HEK293 (cell line): ENCODE measurements around the gene SAE1.
A peak's percentile ranks its signal among the peaks of the same experiment; 100 is the strongest.

Experiments
- CTCF ChIA-PET: fragments of 350-600 bp; formaldehyde crosslinking; extraction: SDS; loops from one replicate; lab custom pipeline; 2021; ENCODE audit warnings: antibody characterized with exemption; lab: Yijun Ruan, JAX
- POLR2A ChIA-PET: fragments of 300-600 bp; formaldehyde crosslinking; extraction: SDS; loops from one replicate; lab custom pipeline; 2020; ENCODE audit warnings: antibody characterized with exemption, inconsistent platforms; lab: Yijun Ruan, JAX
- H3K27ac ChIP-seq: fragments of 200-500 bp; sonication (Bioruptor generic); 2 replicates; pipeline ENCODE4 v1.5.1; 2014; ENCODE audit warnings: low read depth, low read length, control low read depth, inconsistent platforms; ENCODE audit errors: extremely low read depth
- H3K36me3 ChIP-seq, 2 experiments: fragments of 200-500 bp in 1 of 2; sonication (Bioruptor generic) in 1 of 2; 1 replicate in 1 of 2; 2 replicates in 1 of 2; pipeline ENCODE4 v1.5.1; 2014 to 2017; ENCODE audit warnings: inconsistent platforms in 2 of 2, low read length in 2 of 2; ENCODE audit not compliant: control insufficient read depth in 2 of 2, insufficient read depth in 1 of 2
- H3K4me1 ChIP-seq: fragments of 200-500 bp; sonication (Bioruptor generic); 2 replicates; pipeline ENCODE4 v1.5.1; 2014; ENCODE audit warnings: mild to moderate bottlenecking, low read length, inconsistent platforms; ENCODE audit not compliant: control insufficient read depth, insufficient read depth
- H3K4me3 ChIP-seq: 2 replicates; pipeline ENCODE4 v1.5.1; 2011; ENCODE audit warnings: low read depth, mild to moderate bottlenecking, control low read depth, low read length, moderate library complexity
- H3K9me3 ChIP-seq: fragments of 200-500 bp; sonication (Bioruptor generic); 2 replicates; pipeline ENCODE4 v1.5.1; 2014; ENCODE audit warnings: low read depth, low read length, inconsistent platforms; ENCODE audit not compliant: control insufficient read depth, insufficient read depth
- HOXA7 ChIP-seq: sonication (generic); formaldehyde crosslinking; IDR thresholded peaks from 2 replicates; pipeline ENCODE4 v1.8.1; 2022; ENCODE audit warnings: missing genetic modification reagents, borderline replicate concordance
- KLF1 ChIP-seq: fragments of 450-650 bp; formaldehyde crosslinking; IDR thresholded peaks from 2 replicates; pipeline ENCODE4 v1.5.1; 2016; ENCODE audit warnings: missing biosample characterization, missing genetic modification characterization
- REPIN1 ChIP-seq: fragments of 450-650 bp; formaldehyde crosslinking; IDR thresholded peaks from 2 replicates; pipeline ENCODE4 v1.5.1; 2017; ENCODE audit warnings: missing biosample characterization, missing genetic modification characterization, low read depth
- SETDB1 ChIP-seq: IDR thresholded peaks from one replicate; pipeline ENCODE4 v1.6.1; 2017; ENCODE audit warnings: mild to moderate bottlenecking, low read length, moderate library complexity, mixed read lengths; ENCODE audit not compliant: insufficient read length
- ZBTB17 ChIP-seq: fragments of 450-650 bp; formaldehyde crosslinking; IDR thresholded peaks from 2 replicates; pipeline ENCODE4 v1.5.1; 2016; ENCODE audit warnings: missing biosample characterization, missing genetic modification characterization
- ZFP69B ChIP-seq: fragments of 450-650 bp; formaldehyde crosslinking; IDR thresholded peaks from 2 replicates; pipeline ENCODE4 v1.5.1; 2016; ENCODE audit warnings: missing biosample characterization, missing genetic modification characterization
- ZNF114 ChIP-seq: fragments of 450-650 bp; formaldehyde crosslinking; IDR thresholded peaks from 2 replicates; pipeline ENCODE4 v1.5.0; 2017; ENCODE audit warnings: missing biosample characterization, missing genetic modification characterization
- ZNF19 ChIP-seq: fragments of 450-650 bp; formaldehyde crosslinking; IDR thresholded peaks from 2 replicates; pipeline ENCODE4; 2016; ENCODE audit warnings: missing biosample characterization, missing genetic modification characterization, low read depth
- ZNF221 ChIP-seq: fragments of 450-650 bp; formaldehyde crosslinking; IDR thresholded peaks from 2 replicates; pipeline ENCODE4 v1.5.1; 2017; ENCODE audit warnings: missing biosample characterization, missing genetic modification characterization, borderline replicate concordance
- ZNF623 ChIP-seq: fragments of 450-650 bp; formaldehyde crosslinking; IDR thresholded peaks from 2 replicates; pipeline ENCODE4 v1.5.1; 2016; ENCODE audit warnings: missing biosample characterization, missing genetic modification characterization
- ZNF654 ChIP-seq: fragments of 450-650 bp; formaldehyde crosslinking; IDR thresholded peaks from 2 replicates; pipeline ENCODE4 v1.5.1; 2016; ENCODE audit warnings: low read depth, missing biosample characterization, missing genetic modification characterization
- ZNF658 ChIP-seq: fragments of 450-650 bp; formaldehyde crosslinking; IDR thresholded peaks from 2 replicates; pipeline ENCODE4; 2016; ENCODE audit warnings: missing biosample characterization, missing genetic modification characterization
- TF ChIP-seq, protein P1 (sequence below): fragments of 450-650 bp; formaldehyde crosslinking; IDR thresholded peaks from 2 replicates; pipeline ENCODE4 v1.5.1; 2017; ENCODE audit warnings: missing biosample characterization, missing genetic modification characterization
- TF ChIP-seq, protein P2 (sequence below): fragments of 450-650 bp; formaldehyde crosslinking; IDR thresholded peaks from 2 replicates; pipeline ENCODE4 v1.5.1; 2016; ENCODE audit warnings: missing biosample characterization, missing genetic modification characterization
- TF ChIP-seq, protein P3 (sequence below): fragments of 450-650 bp; formaldehyde crosslinking; IDR thresholded peaks from 2 replicates; pipeline ENCODE4 v1.5.1; 2016; ENCODE audit warnings: missing biosample characterization, missing genetic modification characterization
- TF ChIP-seq, protein P4 (sequence below): fragments of 450-650 bp; formaldehyde crosslinking; IDR thresholded peaks from 2 replicates; pipeline ENCODE4 v1.5.1; 2016; ENCODE audit warnings: missing biosample characterization, missing genetic modification characterization
- TF ChIP-seq, protein P5 (sequence below): fragments of 450-650 bp; formaldehyde crosslinking; optimal IDR thresholded peaks from 2 replicates; pipeline ENCODE3; 2016; ENCODE audit warnings: missing biosample characterization, mild to moderate bottlenecking, missing genetic modification characterization
- TF ChIP-seq, protein P6 (sequence below): fragments of 450-650 bp; formaldehyde crosslinking; IDR thresholded peaks from 2 replicates; pipeline ENCODE4 v1.5.1; 2016; ENCODE audit warnings: missing biosample characterization, missing genetic modification characterization

SAE1 gene

DNA sequence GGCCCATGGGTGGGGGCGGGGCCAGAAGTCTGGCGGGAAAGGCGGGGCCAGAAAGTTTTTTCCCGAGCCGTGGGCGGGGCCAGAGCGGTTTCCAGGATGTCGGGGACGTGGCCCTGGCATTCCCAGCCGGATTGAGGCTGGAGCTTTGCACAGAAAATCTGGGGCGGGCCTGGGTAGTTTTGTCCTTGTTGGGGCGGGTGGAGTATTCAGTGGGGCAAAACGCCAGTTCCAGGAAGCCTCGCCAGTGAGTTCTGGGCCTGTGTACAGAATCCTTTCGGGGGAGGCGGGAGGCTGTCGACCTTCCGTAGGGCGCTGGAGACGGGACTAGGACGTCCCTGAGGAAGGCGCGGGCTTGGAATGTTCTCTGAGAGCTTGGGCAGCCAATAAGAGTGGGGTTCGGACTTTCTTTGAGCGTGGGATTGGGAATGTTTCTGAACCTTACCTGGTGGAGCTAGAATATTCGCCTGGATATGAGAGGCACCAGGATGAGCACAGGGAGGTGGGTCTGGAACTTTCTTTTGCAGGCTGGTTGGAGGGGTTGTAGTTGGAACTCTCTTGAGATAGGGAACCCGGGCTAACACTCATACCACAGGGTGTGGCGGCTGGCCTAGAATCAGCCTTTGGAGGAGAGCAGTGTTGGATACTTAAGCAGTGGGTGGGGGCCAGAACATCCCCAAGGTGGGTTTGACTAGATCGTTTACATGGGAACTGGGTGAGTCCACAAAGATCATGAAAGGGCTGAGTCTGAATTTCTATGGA lies 127.0 kb downstream of the SAE1 start (continued):
- no peak for TF ChIP-seq ZNF221 (tag by site-specific recombination)
- TF ChIP-seq, protein P1, sequence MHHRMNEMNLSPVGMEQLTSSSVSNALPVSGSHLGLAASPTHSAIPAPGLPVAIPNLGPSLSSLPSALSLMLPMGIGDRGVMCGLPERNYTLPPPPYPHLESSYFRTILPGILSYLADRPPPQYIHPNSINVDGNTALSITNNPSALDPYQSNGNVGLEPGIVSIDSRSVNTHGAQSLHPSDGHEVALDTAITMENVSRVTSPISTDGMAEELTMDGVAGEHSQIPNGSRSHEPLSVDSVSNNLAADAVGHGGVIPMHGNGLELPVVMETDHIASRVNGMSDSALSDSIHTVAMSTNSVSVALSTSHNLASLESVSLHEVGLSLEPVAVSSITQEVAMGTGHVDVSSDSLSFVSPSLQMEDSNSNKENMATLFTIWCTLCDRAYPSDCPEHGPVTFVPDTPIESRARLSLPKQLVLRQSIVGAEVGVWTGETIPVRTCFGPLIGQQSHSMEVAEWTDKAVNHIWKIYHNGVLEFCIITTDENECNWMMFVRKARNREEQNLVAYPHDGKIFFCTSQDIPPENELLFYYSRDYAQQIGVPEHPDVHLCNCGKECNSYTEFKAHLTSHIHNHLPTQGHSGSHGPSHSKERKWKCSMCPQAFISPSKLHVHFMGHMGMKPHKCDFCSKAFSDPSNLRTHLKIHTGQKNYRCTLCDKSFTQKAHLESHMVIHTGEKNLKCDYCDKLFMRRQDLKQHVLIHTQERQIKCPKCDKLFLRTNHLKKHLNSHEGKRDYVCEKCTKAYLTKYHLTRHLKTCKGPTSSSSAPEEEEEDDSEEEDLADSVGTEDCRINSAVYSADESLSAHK (tag by site-specific recombination), result peak; percentile 76; the same call in 1 of the 2 replicates
- TF ChIP-seq, protein P2, sequence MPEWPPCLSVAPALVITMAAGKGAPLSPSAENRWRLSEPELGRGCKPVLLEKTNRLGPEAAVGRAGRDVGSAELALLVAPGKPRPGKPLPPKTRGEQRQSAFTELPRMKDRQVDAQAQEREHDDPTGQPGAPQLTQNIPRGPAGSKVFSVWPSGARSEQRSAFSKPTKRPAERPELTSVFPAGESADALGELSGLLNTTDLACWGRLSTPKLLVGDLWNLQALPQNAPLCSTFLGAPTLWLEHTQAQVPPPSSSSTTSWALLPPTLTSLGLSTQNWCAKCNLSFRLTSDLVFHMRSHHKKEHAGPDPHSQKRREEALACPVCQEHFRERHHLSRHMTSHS (tag by site-specific recombination), result no peak
- TF ChIP-seq, protein P3, sequence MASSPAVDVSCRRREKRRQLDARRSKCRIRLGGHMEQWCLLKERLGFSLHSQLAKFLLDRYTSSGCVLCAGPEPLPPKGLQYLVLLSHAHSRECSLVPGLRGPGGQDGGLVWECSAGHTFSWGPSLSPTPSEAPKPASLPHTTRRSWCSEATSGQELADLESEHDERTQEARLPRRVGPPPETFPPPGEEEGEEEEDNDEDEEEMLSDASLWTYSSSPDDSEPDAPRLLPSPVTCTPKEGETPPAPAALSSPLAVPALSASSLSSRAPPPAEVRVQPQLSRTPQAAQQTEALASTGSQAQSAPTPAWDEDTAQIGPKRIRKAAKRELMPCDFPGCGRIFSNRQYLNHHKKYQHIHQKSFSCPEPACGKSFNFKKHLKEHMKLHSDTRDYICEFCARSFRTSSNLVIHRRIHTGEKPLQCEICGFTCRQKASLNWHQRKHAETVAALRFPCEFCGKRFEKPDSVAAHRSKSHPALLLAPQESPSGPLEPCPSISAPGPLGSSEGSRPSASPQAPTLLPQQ, result peak; percentile 29

DNA sequence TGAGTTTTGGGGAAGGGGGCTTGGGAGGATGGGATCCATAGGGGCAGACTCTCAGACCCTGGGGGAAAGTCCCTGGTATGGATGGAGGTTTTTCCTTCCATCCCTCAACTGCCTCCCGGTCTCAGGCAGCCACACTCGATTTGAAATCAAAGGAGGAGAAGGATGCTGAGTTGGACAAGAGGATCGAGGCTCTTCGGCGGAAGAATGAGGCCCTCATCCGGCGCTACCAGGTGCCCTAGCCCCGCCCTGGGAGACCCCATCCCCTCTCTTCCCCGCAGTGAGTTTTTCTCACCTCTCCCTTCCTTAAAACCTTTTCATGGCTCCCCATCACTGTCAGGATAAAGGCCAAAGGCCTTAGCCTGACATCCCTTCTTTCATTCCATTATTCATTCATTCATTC lies 127.8 kb downstream of the SAE1 start:
- H3K4me3 ChIP-seq, result no peak overlapping the region
- peaks cover 20 to 37% of the 10 kb centered on the region in 2 experiments; a peak in 2 of 3 replicates for H3K36me3 ChIP-seq
- CTCF ChIA-PET, result interaction anchor here (0.6 to 0.7 kb wide), 3 partner anchors 24 to 152 kb away, joined by 3 read pairs; no protein-coding TSS in a partner anchor
- H3K9me3 ChIP-seq, result no peaks in the 10 kb centered on the region
- POLR2A ChIA-PET, result interaction anchor here (1.2 kb wide), 1 partner anchor 16 kb away, joined by 3 read pairs; no protein-coding TSS in a partner anchor
- H3K27ac ChIP-seq, result 0 out of 2 replicates have a peak overlapping the region, but pooled peaks have one; percentile 67
- H3K4me1 ChIP-seq, result peaks cover 12% of the 10 kb centered on the region
- TF ChIP-seq HOXA7 (CRISPR knock-in tag) (no peak), KLF1 (tag by site-specific recombination) (no peak), SETDB1 (no peak), ZNF623 (tag by site-specific recombination) (no peak), ZNF654 (tag by site-specific recombination) (no peak), ZNF19 (tag by site-specific recombination) (no peak), ZNF658 (tag by site-specific recombination) (no peak), ZFP69B (no peak), REPIN1 (no peak), ZBTB17 (tag by site-specific recombination) (no peak), ZNF114 (tag by site-specific recombination) (no peak)
- TF ChIP-seq, protein P4, sequence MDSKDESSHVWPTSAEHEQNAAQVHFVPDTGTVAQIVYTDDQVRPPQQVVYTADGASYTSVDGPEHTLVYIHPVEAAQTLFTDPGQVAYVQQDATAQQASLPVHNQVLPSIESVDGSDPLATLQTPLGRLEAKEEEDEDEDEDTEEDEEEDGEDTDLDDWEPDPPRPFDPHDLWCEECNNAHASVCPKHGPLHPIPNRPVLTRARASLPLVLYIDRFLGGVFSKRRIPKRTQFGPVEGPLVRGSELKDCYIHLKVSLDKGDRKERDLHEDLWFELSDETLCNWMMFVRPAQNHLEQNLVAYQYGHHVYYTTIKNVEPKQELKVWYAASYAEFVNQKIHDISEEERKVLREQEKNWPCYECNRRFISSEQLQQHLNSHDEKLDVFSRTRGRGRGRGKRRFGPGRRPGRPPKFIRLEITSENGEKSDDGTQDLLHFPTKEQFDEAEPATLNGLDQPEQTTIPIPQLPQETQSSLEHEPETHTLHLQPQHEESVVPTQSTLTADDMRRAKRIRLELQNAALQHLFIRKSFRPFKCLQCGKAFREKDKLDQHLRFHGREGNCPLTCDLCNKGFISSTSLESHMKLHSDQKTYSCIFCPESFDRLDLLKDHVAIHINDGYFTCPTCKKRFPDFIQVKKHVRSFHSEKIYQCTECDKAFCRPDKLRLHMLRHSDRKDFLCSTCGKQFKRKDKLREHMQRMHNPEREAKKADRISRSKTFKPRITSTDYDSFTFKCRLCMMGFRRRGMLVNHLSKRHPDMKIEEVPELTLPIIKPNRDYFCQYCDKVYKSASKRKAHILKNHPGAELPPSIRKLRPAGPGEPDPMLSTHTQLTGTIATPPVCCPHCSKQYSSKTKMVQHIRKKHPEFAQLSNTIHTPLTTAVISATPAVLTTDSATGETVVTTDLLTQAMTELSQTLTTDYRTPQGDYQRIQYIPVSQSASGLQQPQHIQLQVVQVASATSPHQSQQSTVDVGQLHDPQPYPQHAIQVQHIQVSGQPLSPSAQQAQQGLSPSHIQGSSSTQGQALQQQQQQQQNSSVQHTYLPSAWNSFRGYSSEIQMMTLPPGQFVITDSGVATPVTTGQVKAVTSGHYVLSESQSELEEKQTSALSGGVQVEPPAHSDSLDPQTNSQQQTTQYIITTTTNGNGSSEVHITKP (tag by site-specific recombination), result no peak
- TF ChIP-seq, protein P5, sequence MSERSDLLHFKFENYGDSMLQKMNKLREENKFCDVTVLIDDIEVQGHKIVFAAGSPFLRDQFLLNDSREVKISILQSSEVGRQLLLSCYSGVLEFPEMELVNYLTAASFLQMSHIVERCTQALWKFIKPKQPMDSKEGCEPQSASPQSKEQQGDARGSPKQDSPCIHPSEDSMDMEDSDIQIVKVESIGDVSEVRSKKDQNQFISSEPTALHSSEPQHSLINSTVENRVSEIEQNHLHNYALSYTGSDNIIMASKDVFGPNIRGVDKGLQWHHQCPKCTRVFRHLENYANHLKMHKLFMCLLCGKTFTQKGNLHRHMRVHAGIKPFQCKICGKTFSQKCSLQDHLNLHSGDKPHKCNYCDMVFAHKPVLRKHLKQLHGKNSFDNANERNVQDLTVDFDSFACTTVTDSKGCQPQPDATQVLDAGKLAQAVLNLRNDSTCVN (tag by site-specific recombination), result no peak
- TF ChIP-seq, protein P6, sequence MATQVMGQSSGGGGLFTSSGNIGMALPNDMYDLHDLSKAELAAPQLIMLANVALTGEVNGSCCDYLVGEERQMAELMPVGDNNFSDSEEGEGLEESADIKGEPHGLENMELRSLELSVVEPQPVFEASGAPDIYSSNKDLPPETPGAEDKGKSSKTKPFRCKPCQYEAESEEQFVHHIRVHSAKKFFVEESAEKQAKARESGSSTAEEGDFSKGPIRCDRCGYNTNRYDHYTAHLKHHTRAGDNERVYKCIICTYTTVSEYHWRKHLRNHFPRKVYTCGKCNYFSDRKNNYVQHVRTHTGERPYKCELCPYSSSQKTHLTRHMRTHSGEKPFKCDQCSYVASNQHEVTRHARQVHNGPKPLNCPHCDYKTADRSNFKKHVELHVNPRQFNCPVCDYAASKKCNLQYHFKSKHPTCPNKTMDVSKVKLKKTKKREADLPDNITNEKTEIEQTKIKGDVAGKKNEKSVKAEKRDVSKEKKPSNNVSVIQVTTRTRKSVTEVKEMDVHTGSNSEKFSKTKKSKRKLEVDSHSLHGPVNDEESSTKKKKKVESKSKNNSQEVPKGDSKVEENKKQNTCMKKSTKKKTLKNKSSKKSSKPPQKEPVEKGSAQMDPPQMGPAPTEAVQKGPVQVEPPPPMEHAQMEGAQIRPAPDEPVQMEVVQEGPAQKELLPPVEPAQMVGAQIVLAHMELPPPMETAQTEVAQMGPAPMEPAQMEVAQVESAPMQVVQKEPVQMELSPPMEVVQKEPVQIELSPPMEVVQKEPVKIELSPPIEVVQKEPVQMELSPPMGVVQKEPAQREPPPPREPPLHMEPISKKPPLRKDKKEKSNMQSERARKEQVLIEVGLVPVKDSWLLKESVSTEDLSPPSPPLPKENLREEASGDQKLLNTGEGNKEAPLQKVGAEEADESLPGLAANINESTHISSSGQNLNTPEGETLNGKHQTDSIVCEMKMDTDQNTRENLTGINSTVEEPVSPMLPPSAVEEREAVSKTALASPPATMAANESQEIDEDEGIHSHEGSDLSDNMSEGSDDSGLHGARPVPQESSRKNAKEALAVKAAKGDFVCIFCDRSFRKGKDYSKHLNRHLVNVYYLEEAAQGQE (tag by site-specific recombination), result no peak
